ENCODE data around the gene NSA2. TPM values are rescaled to one million over a fixed set of nuclear protein-coding genes. Genes with fewer than 3 reads are reported as not detected.
"Not testable (repeated sequence)": the region's sequence is repeated elsewhere in the genome, so short reads cannot be mapped to it uniquely, and the experiment has no call there.

NSA2 gene
- total and polyA plus RNA-seq, 2 experiments from 2014 or later, result 46.1 to 85.1 TPM

DNA sequence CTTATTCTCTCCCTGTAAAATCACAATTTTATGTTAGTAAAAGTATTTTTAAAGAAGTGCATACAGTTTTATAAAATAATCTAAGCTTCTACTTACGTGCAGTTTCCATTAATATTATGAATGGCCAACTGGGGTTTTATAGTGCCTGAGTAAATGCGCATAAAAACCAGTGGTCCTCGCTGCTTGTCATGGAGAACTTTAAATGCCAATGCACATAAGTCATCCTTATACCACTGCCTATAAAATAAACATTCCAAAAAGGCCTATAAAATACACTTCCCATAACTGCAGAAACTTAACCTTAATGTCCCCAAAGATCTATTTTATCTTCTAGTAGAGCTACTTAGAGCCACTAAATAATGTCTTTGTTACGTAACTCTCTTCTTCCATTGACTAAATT lies 28.6 kb upstream of the NSA2 start:
- TF ChIP-seq, protein P1, sequence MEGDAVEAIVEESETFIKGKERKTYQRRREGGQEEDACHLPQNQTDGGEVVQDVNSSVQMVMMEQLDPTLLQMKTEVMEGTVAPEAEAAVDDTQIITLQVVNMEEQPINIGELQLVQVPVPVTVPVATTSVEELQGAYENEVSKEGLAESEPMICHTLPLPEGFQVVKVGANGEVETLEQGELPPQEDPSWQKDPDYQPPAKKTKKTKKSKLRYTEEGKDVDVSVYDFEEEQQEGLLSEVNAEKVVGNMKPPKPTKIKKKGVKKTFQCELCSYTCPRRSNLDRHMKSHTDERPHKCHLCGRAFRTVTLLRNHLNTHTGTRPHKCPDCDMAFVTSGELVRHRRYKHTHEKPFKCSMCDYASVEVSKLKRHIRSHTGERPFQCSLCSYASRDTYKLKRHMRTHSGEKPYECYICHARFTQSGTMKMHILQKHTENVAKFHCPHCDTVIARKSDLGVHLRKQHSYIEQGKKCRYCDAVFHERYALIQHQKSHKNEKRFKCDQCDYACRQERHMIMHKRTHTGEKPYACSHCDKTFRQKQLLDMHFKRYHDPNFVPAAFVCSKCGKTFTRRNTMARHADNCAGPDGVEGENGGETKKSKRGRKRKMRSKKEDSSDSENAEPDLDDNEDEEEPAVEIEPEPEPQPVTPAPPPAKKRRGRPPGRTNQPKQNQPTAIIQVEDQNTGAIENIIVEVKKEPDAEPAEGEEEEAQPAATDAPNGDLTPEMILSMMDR (IDR thresholded peaks at IDR 0.05; ENCODE audit: low read depth, low read length), result no peak
- H3K4me3 ChIP-seq, result no peak overlapping the region
- no peak for DNase-seq (ENCODE audit: low read depth in 1 of 2, low spot score in 1 of 2)

DNA sequence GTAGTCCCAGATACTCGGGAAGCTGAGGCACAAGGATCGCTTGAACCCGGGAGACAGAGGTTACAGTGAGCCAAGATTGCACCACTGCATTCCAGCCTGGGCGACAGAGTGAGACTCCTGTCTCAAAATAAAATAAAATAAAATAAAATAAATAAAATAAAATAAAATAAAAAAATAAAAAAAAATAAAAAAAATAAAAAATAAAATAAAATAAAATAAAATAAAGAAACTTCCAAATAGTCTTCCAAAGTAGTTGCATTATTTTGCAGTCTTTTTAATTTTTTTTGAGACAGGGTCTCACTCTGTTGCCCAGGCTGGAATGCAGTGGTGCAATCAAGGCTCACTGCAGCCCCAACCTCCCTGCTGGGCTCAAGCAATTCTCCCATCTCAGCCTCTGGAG lies 18.3 kb upstream of the NSA2 start:
- H3K4me1 ChIP-seq (ENCODE audit: low read depth); H3K4me3 ChIP-seq; H3K9me3 ChIP-seq (ENCODE audit: low read depth); DNase-seq (ENCODE audit: low read depth in 1 of 2, low spot score in 1 of 2); H3K27ac ChIP-seq; H3K27me3 ChIP-seq: not testable (repeated sequence)
- peaks cover 49% of the 10 kb centered on the region for H3K36me3 ChIP-seq

More for the DNA sequence above, 28.6 kb upstream of the NSA2 start:
- Histone ChIP-seq H3K4me1 (ENCODE audit: low read depth) (no peaks in the 10 kb centered on the region), H3K9me3 (ENCODE audit: low read depth) (no peaks in the 10 kb centered on the region), H3K36me3 (peaks cover 65% of the 10 kb centered on the region), H3K27me3 (no peaks in the 10 kb centered on the region), H3K27ac (no peak overlapping the region)

DNA sequence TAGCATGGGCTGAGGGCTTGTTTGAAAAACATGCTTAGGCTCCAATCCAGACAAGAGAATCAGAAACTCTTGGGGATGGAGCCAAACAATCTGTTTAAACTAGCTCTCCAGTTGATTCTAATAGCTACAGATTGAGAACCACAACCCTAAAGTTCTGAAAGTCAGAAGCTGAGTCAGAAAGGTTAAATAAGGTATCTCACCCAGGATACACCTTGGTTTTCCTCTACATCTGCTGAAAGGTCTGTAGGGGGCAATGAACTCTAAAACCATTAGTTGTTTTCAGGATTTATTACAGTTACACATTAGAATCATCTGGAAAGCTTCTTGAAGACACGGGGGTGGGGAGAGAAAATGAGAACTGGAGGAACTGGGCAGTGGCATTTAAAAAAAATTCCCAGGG lies 5.8 kb upstream of the NSA2 start:
- TF ChIP-seq, protein P1 (IDR thresholded peaks at IDR 0.05; ENCODE audit: low read depth, low read length), result no peak
- peaks cover 40% of the 10 kb centered on the region for H3K36me3 ChIP-seq
- H3K9me3 ChIP-seq (ENCODE audit: low read depth), result no peaks in the 10 kb centered on the region
- H3K4me1 ChIP-seq (ENCODE audit: low read depth), result peaks cover 5% of the 10 kb centered on the region
- H3K4me3 ChIP-seq, result no peak overlapping the region
- H3K27me3 ChIP-seq, result no peaks in the 10 kb centered on the region
- no peak for DNase-seq (ENCODE audit: low read depth in 1 of 2, low spot score in 1 of 2)
- H3K27ac ChIP-seq, result no peak overlapping the region

DNA sequence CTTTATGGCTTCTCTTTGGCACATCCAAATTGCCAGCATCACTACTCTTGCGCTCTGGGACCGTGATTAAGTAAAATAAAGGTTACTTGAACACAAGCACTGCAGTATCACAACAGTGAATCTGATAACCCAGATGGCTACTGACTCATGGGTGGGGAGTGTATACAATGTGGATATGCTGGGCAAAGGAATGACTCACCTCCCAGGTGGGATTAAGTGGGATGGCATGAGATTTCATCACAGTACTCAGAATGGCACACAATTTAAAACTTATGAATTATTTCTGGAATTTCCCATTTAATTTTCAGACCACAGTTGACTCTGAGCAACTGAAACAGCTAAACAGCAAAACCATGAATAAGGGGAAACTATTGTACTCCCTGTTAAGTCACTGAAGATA lies 4.5 kb upstream of the NSA2 start:
- Histone ChIP-seq H3K36me3 (peaks cover 30% of the 10 kb centered on the region), H3K4me1 (ENCODE audit: low read depth) (peaks cover 5% of the 10 kb centered on the region), H3K27me3 (no peaks in the 10 kb centered on the region), H3K4me3 (no peak overlapping the region), H3K27ac (no peak overlapping the region), H3K9me3 (ENCODE audit: low read depth) (no peaks in the 10 kb centered on the region)
- TF ChIP-seq, protein P1 (IDR thresholded peaks at IDR 0.05; ENCODE audit: low read depth, low read length), result no peak
- peak in 1 of 2 donors; percentile 40 for DNase-seq (ENCODE audit: low read depth in 1 of 2, low spot score in 1 of 2)

DNA sequence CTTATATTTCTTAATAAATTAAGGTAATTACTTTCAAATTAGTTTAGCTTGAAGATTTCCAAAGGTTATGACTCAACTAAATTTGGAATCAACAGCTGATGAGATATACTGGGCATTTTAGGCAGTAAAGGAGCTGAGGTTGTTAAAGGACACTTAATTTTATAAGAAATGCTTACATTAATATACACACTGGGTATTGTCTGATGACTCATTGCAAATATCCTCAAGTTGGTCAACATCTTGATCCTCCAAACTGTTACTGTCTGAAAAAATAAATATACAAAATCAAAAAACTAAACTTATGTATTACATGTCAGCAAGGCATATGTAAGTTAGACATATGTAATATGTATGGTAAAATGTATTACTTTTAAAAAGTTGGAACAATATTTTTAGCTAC lies 3.5 kb upstream of the NSA2 start:
- Histone ChIP-seq H3K4me3 (no peak overlapping the region), H3K27ac (no peak overlapping the region)
- TF ChIP-seq, protein P1 (IDR thresholded peaks at IDR 0.05; ENCODE audit: low read depth, low read length), result no peak

DNA sequence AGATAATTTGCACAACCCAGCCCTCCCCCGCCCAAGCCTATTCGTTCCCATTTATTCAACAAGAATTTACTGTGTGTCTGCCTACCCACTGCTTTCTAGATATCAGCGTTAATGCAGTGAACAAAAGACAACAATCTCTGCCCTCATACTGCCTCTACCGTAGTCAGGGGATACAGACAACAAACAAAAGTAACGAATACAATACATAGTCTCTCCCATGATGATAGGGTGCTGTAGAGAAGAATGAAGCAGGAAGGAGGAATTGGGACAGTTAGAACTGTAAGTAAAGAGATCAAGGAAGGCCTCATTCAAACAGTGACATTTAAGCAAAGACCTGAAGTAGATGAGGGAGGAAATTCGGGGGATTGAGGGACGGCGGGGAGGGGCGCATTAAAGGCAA lies 1.8 kb upstream of the NSA2 start:
- no peak overlapping the region for H3K4me3 ChIP-seq
- TF ChIP-seq, protein P1 (IDR thresholded peaks at IDR 0.05; ENCODE audit: low read depth, low read length), result no peak
- H3K36me3 ChIP-seq, result peaks cover 22% of the 10 kb centered on the region
- DNase-seq (ENCODE audit: low read depth in 1 of 2, low spot score in 1 of 2), result peak in 1 of 2 donors; percentile 22
- peaks cover 10% of the 10 kb centered on the region for H3K4me1 ChIP-seq (ENCODE audit: low read depth)
- H3K9me3 ChIP-seq (ENCODE audit: low read depth), result no peaks in the 10 kb centered on the region
- no peaks in the 10 kb centered on the region for H3K27me3 ChIP-seq
- no peak overlapping the region for H3K27ac ChIP-seq

More for the DNA sequence above, 3.5 kb upstream of the NSA2 start:
- no peak for DNase-seq (ENCODE audit: low read depth in 1 of 2, low spot score in 1 of 2)
- Histone ChIP-seq H3K27me3 (no peaks in the 10 kb centered on the region), H3K4me1 (ENCODE audit: low read depth) (peaks cover 10% of the 10 kb centered on the region), H3K9me3 (ENCODE audit: low read depth) (no peaks in the 10 kb centered on the region), H3K36me3 (peaks cover 21% of the 10 kb centered on the region)
